HG03196 (cell line): Measurements from ENCODE around the gene BCKDK.
"Not testable (repeated sequence)": the region's sequence is repeated elsewhere in the genome, so short reads cannot be mapped to it uniquely, and the experiment has no call there.

Experiments used
- ATAC-seq: cut with Tn5 transposase; IDR thresholded peaks from one replicate; pipeline ENCODE4 v1.9.1; 2021; ENCODE audit not compliant: unreplicated experiment

BCKDK gene

GRCh38 chr16:31094424-31095120 is 13.6 kb upstream of the BCKDK start, which contains the start of gene VKORC1:
TSS of gene VKORC1 (minus strand) at chr16:31094797. CDS start at chr16:31094729, 68 bp downstream.
- ATAC-seq: peak; percentile 83

- ATAC-seq: no peak
Observed at GRCh38 chr16:31099860-31100638, 8.1 kb upstream of the BCKDK start.

GRCh38 chr16:31100876-31101641 is 7.1 kb upstream of the BCKDK start:
- ATAC-seq: not testable (repeated sequence)

- ATAC-seq: no peak
Observed at GRCh38 chr16:31105677-31106213, 2.4 kb upstream of the BCKDK start.

GRCh38 chr16:31106509-31107464 is 1.4 kb upstream of the BCKDK start:
- ATAC-seq: no peak

GRCh38 chr16:31107465-31107867 is 720 bp upstream of the BCKDK start:
- peak; percentile 50 for ATAC-seq

- no peak for ATAC-seq
Observed at GRCh38 chr16:31108794-31109558, 790 bp downstream of the BCKDK start.

GRCh38 chr16:31109622-31110021 is 1.4 kb downstream of the BCKDK start:
- ATAC-seq: no peak

- ATAC-seq: no peak
Observed at GRCh38 chr16:31110106-31111034, 2.2 kb downstream of the BCKDK start.

GRCh38 chr16:31111881-31112466 is 3.8 kb downstream of the BCKDK start:
- no peak for ATAC-seq

- no peak for ATAC-seq
Observed at GRCh38 chr16:31112711-31113110, 4.5 kb downstream of the BCKDK start.

- ATAC-seq: no peak
Observed at GRCh38 chr16:31113121-31114120, 5.2 kb downstream of the BCKDK start.

- ATAC-seq: no peak
Observed at GRCh38 chr16:31114468-31114867, 6.3 kb downstream of the BCKDK start.

GRCh38 chr16:31117384-31118222 is 9.4 kb downstream of the BCKDK start, which contains the start of gene KAT8:
TSS of gene KAT8 (plus strand) at chr16:31117664. CDS start at chr16:31117682, 18 bp downstream.
- ATAC-seq: peak; percentile 86

GRCh38 chr16:31118223-31119155 is 10.3 kb downstream of the BCKDK start:
- ATAC-seq: no peak
